K562 (cell line): ENCODE data around the gene BEST4. TPM values are rescaled to one million over a fixed set of nuclear protein-coding genes. Genes with fewer than 3 reads are reported as not detected.

Experiments
- ASH1L ChIP-seq: fragments of 450-650 bp; IDR thresholded peaks from 2 replicates; pipeline ENCODE4 v1.6.1; 2018; ENCODE audit warnings: borderline replicate concordance, mild to moderate bottlenecking, low read depth; ENCODE audit not compliant: partially characterized antibody
- ELF4 ChIP-seq: fragments of 450-650 bp; formaldehyde crosslinking; IDR thresholded peaks from 2 replicates; pipeline ENCODE4 v1.4.0; 2022; ENCODE audit warnings: missing genetic modification characterization
- GTF2E2 ChIP-seq: fragments of 200-800 bp; sonication (Bioruptor generic); IDR thresholded peaks from 2 replicates; pipeline ENCODE4 v1.6.1; 2016; ENCODE audit warnings: missing genetic modification characterization, missing compliant biosample characterization
- GTF2F1 ChIP-seq: IDR thresholded peaks from 2 replicates; pipeline ENCODE4 v1.6.1; 2011; ENCODE audit warnings: low read depth, low read length, improper control_type of control experiment
- HDAC1 ChIP-seq, 2 experiments: fragments of 450-650 bp; IDR thresholded peaks; 2 replicates each; pipeline ENCODE4 v1.6.1; 2016 to 2017; ENCODE audit warnings: inconsistent platforms in 1 of 2, mild to moderate bottlenecking in 1 of 2, moderate library complexity in 1 of 2
- ILK ChIP-seq: fragments of 450-650 bp; IDR thresholded peaks from 2 replicates; pipeline ENCODE4 v1.6.1; 2016; ENCODE audit warnings: missing genetic modification characterization, low read depth, mild to moderate bottlenecking, missing compliant biosample characterization, moderate library complexity, borderline replicate concordance
- NBN ChIP-seq: fragments of 450-650 bp; IDR thresholded peaks from 2 replicates; pipeline ENCODE4 v1.6.1; 2016; ENCODE audit warnings: low read depth, mild to moderate bottlenecking
- NFATC3 ChIP-seq: fragments of 450-650 bp; IDR thresholded peaks from 2 replicates; pipeline ENCODE4 v1.6.1; 2017; ENCODE audit warnings: mild to moderate bottlenecking
- PML ChIP-seq: IDR thresholded peaks from 2 replicates; pipeline ENCODE4 v1.6.1; 2012; ENCODE audit warnings: low read length, inconsistent platforms
- POLR2G ChIP-seq: fragments of 200-400 bp; formaldehyde crosslinking; IDR thresholded peaks from 2 replicates; pipeline ENCODE4 v1.6.1; 2017; ENCODE audit warnings: low read depth, mild to moderate bottlenecking, antibody characterized with exemption, low read length, moderate library complexity
- RAD21 ChIP-seq, 2 experiments: fragments of 250-450 bp in 1 of 2; fragments of 450-650 bp in 1 of 2; sonication (Bioruptor Pico) in 1 of 2; formaldehyde crosslinking in 1 of 2; IDR thresholded peaks in 1 of 2; conservative IDR thresholded peaks in 1 of 2; 2 replicates each; pipeline versions ENCODE4 v1.4.0 to v1.8.0; 2020 to 2022; ENCODE audit warnings: mild to moderate bottlenecking in 2 of 2, moderate library complexity in 1 of 2
- SMAD4 ChIP-seq: fragments of 250-450 bp; sonication (Bioruptor Pico); conservative IDR thresholded peaks from 2 replicates; pipeline ENCODE4 v1.8.0; 2021; ENCODE audit warnings: inconsistent platforms, mild to moderate bottlenecking, moderate library complexity
- TCF7 ChIP-seq: sonication (generic); IDR thresholded peaks from 2 replicates; pipeline ENCODE4 v1.6.1; 2016; ENCODE audit warnings: antibody characterized with exemption, borderline replicate concordance
- YY1 ChIP-seq, 3 experiments: IDR thresholded peaks; 2 replicates each; pipeline ENCODE4 v1.6.1; 2011; ENCODE audit warnings: low read length in 2 of 3, mild to moderate bottlenecking in 2 of 3, moderate library complexity in 2 of 3, borderline replicate concordance in 1 of 3, control low read depth in 1 of 3, low read depth in 1 of 3; ENCODE audit not compliant: insufficient read depth in 3 of 3, insufficient replicate concordance in 2 of 3, control insufficient read depth in 1 of 3, insufficient read length in 1 of 3; ENCODE audit errors: extremely low read depth in 1 of 3
- ZNF584 ChIP-seq: fragments of 200-800 bp; sonication (Bioruptor generic); IDR thresholded peaks from 2 replicates; pipeline ENCODE4 v1.6.1; 2016; ENCODE audit warnings: low read depth, mild to moderate bottlenecking, missing genetic modification characterization, missing compliant biosample characterization
- ZNF766 ChIP-seq: fragments of 200-800 bp; sonication (Bioruptor generic); conservative IDR thresholded peaks from 2 replicates; pipeline ENCODE4 v1.6.1; 2016; ENCODE audit warnings: missing genetic modification characterization, missing compliant biosample characterization
- ZZZ3 ChIP-seq: fragments of 450-650 bp; IDR thresholded peaks from 2 replicates; pipeline ENCODE4 v1.6.1; 2016; ENCODE audit warnings: antibody characterized with exemption, mild to moderate bottlenecking, moderate library complexity
- polyA plus RNA-seq, 8 experiments: library from polyadenylated mRNA; depleted of rRNA in 4 of 8; stranded (reverse) in 5 of 8; unstranded in 3 of 8; fragments of >200 nt; fragmentation: Nextera tagmentation in 2 of 8; fragmentation: Illumina TruSeq in 1 of 8; extraction: Ambion mirVana in 2 of 8; extraction: Trizol in 1 of 8; gene quantifications; 2 replicates each; pipeline versions ENCODE4 v1.2.1 to v1.2.3, GENCODE V29; 2011 to 2014; ENCODE audit warnings: inconsistent platforms in 1 of 8, missing spikeins in 1 of 8
- total RNA-seq, 7 experiments: library from RNA; depleted of rRNA in 6 of 7; stranded (reverse); fragments of >200 nt in 6 of 7; fragmentation: Illumina TruSeq in 2 of 7; extraction: Trizol in 2 of 7; gene quantifications; 2 replicates each; pipeline versions ENCODE4 v1.2.1 to v1.2.3, GENCODE V29; 2011 to 2021; ENCODE audit warnings: low replicate concordance in 1 of 7
- TF ChIP-seq, protein P1 (sequence below), 2 experiments: IDR thresholded peaks; 2 replicates each; pipeline ENCODE4 v1.6.1; 2012; ENCODE audit warnings: improper control_type of control experiment in 2 of 2, low read depth in 2 of 2, low read length in 2 of 2, borderline replicate concordance in 1 of 2
- TF ChIP-seq, protein P2 (sequence below): fragments of 150-350 bp; IDR thresholded peaks from 2 replicates; pipeline ENCODE4 v1.6.1; 2014; ENCODE audit warnings: low read depth, mild to moderate bottlenecking, low read length, borderline replicate concordance

BEST4 gene
- total and polyA plus RNA-seq, 9 of the 15 experiments (the other 6 are each of a cell fraction or from before 2014, with no cell fraction given): 0.07 to 0.11 TPM; not detected in 7

DNA sequence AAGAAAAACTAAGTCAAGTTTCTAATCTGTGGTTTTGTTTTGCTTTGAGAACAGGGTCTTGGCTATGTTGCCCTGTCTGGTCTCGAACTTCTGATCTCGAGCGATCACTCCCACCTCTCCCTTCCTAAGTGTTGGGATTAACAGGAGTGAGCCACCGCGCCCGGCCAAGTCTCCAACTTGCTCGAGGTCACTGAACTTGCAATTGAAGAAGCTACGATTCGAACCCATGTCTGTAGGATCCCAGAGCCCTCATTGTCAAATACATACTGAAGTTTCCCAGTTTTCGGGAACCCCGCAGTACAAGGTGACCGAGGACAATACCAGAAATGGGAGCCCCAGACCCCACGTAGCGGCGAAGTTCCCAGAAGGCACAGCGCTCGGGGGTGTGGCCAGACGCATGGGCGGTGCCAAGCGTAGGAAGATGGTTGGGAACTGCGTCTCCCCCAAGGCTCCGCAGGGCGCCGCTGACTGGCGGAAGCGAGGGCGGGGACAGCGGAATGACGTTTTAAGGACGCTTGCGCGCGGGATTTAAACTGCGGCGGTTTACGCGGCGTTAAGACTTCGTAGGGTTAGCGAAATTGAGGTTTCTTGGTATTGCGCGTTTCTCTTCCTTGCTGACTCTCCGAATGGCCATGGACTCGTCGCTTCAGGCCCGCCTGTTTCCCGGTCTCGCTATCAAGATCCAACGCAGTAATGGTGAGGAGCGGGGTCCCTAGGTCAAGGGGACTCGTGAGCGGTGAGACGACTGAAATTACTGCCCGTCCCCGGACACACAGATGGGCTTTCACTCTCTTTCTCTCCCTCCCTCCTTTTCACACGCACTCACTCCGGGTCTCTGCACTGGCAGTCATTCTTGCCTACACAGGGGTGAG lies 48.4 kb downstream of the BEST4 start, which contains the start of gene KIF2C (continued):
- TF ChIP-seq, protein P1, sequence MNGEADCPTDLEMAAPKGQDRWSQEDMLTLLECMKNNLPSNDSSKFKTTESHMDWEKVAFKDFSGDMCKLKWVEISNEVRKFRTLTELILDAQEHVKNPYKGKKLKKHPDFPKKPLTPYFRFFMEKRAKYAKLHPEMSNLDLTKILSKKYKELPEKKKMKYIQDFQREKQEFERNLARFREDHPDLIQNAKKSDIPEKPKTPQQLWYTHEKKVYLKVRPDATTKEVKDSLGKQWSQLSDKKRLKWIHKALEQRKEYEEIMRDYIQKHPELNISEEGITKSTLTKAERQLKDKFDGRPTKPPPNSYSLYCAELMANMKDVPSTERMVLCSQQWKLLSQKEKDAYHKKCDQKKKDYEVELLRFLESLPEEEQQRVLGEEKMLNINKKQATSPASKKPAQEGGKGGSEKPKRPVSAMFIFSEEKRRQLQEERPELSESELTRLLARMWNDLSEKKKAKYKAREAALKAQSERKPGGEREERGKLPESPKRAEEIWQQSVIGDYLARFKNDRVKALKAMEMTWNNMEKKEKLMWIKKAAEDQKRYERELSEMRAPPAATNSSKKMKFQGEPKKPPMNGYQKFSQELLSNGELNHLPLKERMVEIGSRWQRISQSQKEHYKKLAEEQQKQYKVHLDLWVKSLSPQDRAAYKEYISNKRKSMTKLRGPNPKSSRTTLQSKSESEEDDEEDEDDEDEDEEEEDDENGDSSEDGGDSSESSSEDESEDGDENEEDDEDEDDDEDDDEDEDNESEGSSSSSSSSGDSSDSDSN (IDR thresholded peaks at IDR 0.05; ENCODE audit: borderline replicate concordance in 1 of 2, low read depth in 2 of 2, low read length in 2 of 2): no peak
- TF ChIP-seq ZZZ3 (no peak), HDAC1 (IDR thresholded peaks at IDR 0.05) (peak; percentile 73 to 99; a peak in 3 of 4 replicates), ASH1L (no peak), NBN (peak; percentile 60), POLR2G (peak; percentile 95), ELF4 (CRISPR knock-in tag) (peak; percentile 7; the same call in 1 of the 2 replicates), TCF7 (peak; percentile 81), PML (peak; percentile 89), YY1 (IDR thresholded peaks at IDR 0.05; ENCODE audit: borderline replicate concordance in 1 of 3, control insufficient read depth in 1 of 3, extremely low read depth in 1 of 3, insufficient read depth in 3 of 3, insufficient read length in 1 of 3, insufficient replicate concordance in 2 of 3, low read depth in 1 of 3, low read length in 2 of 3) (peak in 2 of 3 experiments; percentile 72 to 87), ZNF766 (peak; percentile 96), GTF2E2 (tag) (peak; percentile 91), ZNF584 (CRISPR knock-in tag) (no peak), ILK (tag) (no peak), NFATC3 (no peak), RAD21 (CRISPR knock-in tag; conservative IDR thresholded peaks at IDR 0.05 in 1 of 2, IDR thresholded peaks at IDR 0.05 in 1 of 2) (no peak), GTF2F1 (peak; percentile 80; the same call in 1 of the 2 replicates), SMAD4 (CRISPR knock-in tag) (peak; percentile 64; the same call in 1 of the 2 replicates)
- TF ChIP-seq, protein P2, sequence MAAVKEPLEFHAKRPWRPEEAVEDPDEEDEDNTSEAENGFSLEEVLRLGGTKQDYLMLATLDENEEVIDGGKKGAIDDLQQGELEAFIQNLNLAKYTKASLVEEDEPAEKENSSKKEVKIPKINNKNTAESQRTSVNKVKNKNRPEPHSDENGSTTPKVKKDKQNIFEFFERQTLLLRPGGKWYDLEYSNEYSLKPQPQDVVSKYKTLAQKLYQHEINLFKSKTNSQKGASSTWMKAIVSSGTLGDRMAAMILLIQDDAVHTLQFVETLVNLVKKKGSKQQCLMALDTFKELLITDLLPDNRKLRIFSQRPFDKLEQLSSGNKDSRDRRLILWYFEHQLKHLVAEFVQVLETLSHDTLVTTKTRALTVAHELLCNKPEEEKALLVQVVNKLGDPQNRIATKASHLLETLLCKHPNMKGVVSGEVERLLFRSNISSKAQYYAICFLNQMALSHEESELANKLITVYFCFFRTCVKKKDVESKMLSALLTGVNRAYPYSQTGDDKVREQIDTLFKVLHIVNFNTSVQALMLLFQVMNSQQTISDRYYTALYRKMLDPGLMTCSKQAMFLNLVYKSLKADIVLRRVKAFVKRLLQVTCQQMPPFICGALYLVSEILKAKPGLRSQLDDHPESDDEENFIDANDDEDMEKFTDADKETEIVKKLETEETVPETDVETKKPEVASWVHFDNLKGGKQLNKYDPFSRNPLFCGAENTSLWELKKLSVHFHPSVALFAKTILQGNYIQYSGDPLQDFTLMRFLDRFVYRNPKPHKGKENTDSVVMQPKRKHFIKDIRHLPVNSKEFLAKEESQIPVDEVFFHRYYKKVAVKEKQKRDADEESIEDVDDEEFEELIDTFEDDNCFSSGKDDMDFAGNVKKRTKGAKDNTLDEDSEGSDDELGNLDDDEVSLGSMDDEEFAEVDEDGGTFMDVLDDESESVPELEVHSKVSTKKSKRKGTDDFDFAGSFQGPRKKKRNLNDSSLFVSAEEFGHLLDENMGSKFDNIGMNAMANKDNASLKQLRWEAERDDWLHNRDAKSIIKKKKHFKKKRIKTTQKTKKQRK: no peak
